GM23338 (cell line): ENCODE data around the gene BICDL1. TPM values are rescaled to one million over a fixed set of nuclear protein-coding genes. Genes with fewer than 3 reads are reported as not detected.

Source experiments
- ATAC-seq: fragments of 200-7000 bp; cut with Tn5 transposase; 3 replicates; pipeline ENCODE4 v1.9.1; 2020
- DNase-seq: peaks from one replicate; pipeline ENCODE4 v3.0.0-alpha.2; 2015; ENCODE audit warnings: low spot score
- H2AFZ ChIP-seq: fragments of 200-600 bp; sonication (generic); 2 replicates; pipeline ENCODE4 v1.8.0; 2016; ENCODE audit warnings: antibody characterized with exemption, mild to moderate bottlenecking, moderate library complexity
- H3F3A ChIP-seq: fragments of 200-600 bp; sonication (generic); replicated peaks from 2 replicates; pipeline ENCODE4 v1.8.0; 2017; ENCODE audit warnings: antibody characterized with exemption, mixed run types, low read depth
- H3K27ac ChIP-seq: fragments of 200-600 bp; sonication (generic); 2 replicates; pipeline ENCODE4 v1.6.1; 2016; ENCODE audit warnings: low read depth
- H3K27me3 ChIP-seq: fragments of 200-600 bp; sonication (generic); 2 replicates; pipeline ENCODE4 v1.8.0; 2016; ENCODE audit warnings: mild to moderate bottlenecking, mixed run types, moderate library complexity; ENCODE audit not compliant: insufficient read depth
- H3K36me3 ChIP-seq: fragments of 200-600 bp; sonication (generic); 2 replicates; pipeline ENCODE4 v1.8.0; 2016; ENCODE audit warnings: mild to moderate bottlenecking; ENCODE audit not compliant: insufficient read depth
- H3K4me1 ChIP-seq: fragments of 200-600 bp; sonication (generic); 2 replicates; pipeline ENCODE4 v1.8.0; 2016; ENCODE audit warnings: mild to moderate bottlenecking, moderate library complexity; ENCODE audit not compliant: insufficient read depth
- H3K4me2 ChIP-seq: fragments of 200-600 bp; sonication (generic); 2 replicates; pipeline ENCODE4 v1.7.1; 2017; ENCODE audit warnings: mixed run types
- H3K4me3 ChIP-seq: fragments of 200-600 bp; sonication (generic); 2 replicates; pipeline ENCODE4 v1.6.1; 2016; ENCODE audit warnings: mixed run types
- H3K79me2 ChIP-seq: fragments of 200-600 bp; sonication (generic); replicated peaks from 2 replicates; pipeline ENCODE4 v1.8.0; 2017; ENCODE audit warnings: mild to moderate bottlenecking; ENCODE audit not compliant: insufficient read depth
- H3K9me2 ChIP-seq: fragments of 200-600 bp; sonication (generic); 2 replicates; pipeline ENCODE4 v1.8.0; 2017; ENCODE audit not compliant: insufficient read depth
- H4K20me1 ChIP-seq: fragments of 200-600 bp; sonication (generic); replicated peaks from 2 replicates; pipeline ENCODE4 v1.8.0; 2017; ENCODE audit warnings: mild to moderate bottlenecking; ENCODE audit not compliant: insufficient read depth
- H3K27ac Mint-ChIP-seq: 2 replicates; pipeline ENCODE4 v1.8.0; 2020; ENCODE audit warnings: inconsistent platforms, mild to moderate bottlenecking, moderate library complexity, mixed read lengths
- H3K27me3 Mint-ChIP-seq: 3 replicates; pipeline ENCODE4 v1.8.0; 2022; ENCODE audit warnings: low read depth, mild to moderate bottlenecking, moderate library complexity, mixed read lengths, inconsistent platforms; ENCODE audit not compliant: insufficient read depth, poor library complexity
- H3K36me3 Mint-ChIP-seq: 3 replicates; pipeline ENCODE4 v1.8.0; 2021; ENCODE audit warnings: low read depth, mild to moderate bottlenecking, inconsistent platforms, moderate library complexity, mixed read lengths
- H3K4me1 Mint-ChIP-seq: 3 replicates; pipeline ENCODE4 v1.8.0; 2020; ENCODE audit warnings: mild to moderate bottlenecking, inconsistent platforms, mixed read lengths
- H3K4me3 Mint-ChIP-seq: 3 replicates; pipeline ENCODE4 v1.8.0; 2021; ENCODE audit warnings: moderate library complexity, mild to moderate bottlenecking, inconsistent platforms, mixed read lengths
- H3K9me3 Mint-ChIP-seq: 3 replicates; pipeline ENCODE4 v1.8.0; 2020; ENCODE audit warnings: moderate library complexity, mild to moderate bottlenecking, inconsistent platforms, mixed read lengths
- CREB1 ChIP-seq: fragments of 250-450 bp; sonication (Bioruptor Pico); IDR thresholded peaks from 2 replicates; pipeline ENCODE4 v1.5.0; 2020; ENCODE audit warnings: low read depth, mild to moderate bottlenecking, moderate library complexity
- CTCF ChIP-seq, 2 experiments: fragments of 200-600 bp in 1 of 2; sonication (generic) in 1 of 2; conservative IDR thresholded peaks; 2 replicates each; pipeline versions ENCODE4 v1.5.1 to v1.6.1; 2016 to 2017; ENCODE audit warnings: antibody characterized with exemption in 2 of 2, low read depth in 2 of 2, mild to moderate bottlenecking in 2 of 2, moderate library complexity in 1 of 2
- ETS1 ChIP-seq: IDR thresholded peaks from 2 replicates; pipeline ENCODE4 v1.6.1; 2016; ENCODE audit warnings: antibody characterized with exemption
- EZH2 ChIP-seq: fragments of 200-600 bp; sonication (generic); IDR thresholded peaks from one replicate; pipeline ENCODE4 v1.8.0; 2017; ENCODE audit warnings: antibody characterized with exemption, mild to moderate bottlenecking, low read depth; ENCODE audit not compliant: unreplicated experiment
- EZH2phosphoT487 ChIP-seq: fragments of 200-600 bp; sonication (generic); IDR thresholded peaks from one replicate; pipeline ENCODE4 v1.8.1; 2018; ENCODE audit warnings: antibody characterized with exemption; ENCODE audit not compliant: unreplicated experiment
- JUNB ChIP-seq: IDR thresholded peaks from one replicate; pipeline ENCODE4 v1.6.1; 2016; ENCODE audit warnings: antibody characterized with exemption; ENCODE audit not compliant: unreplicated experiment
- NANOG ChIP-seq: IDR thresholded peaks from 2 replicates; pipeline ENCODE4 v1.6.1; 2016; ENCODE audit warnings: antibody characterized with exemption, borderline replicate concordance
- POLR2AphosphoS5 ChIP-seq: IDR thresholded peaks from 2 replicates; pipeline ENCODE4 v1.6.1; 2016; ENCODE audit warnings: antibody characterized with exemption, low read depth
- REST ChIP-seq: IDR thresholded peaks from one replicate; pipeline ENCODE4 v1.6.1; 2018; ENCODE audit warnings: antibody characterized with exemption; ENCODE audit not compliant: unreplicated experiment
- STAT1 ChIP-seq: IDR thresholded peaks from one replicate; pipeline ENCODE4 v1.6.1; 2016; ENCODE audit warnings: antibody characterized with exemption; ENCODE audit not compliant: unreplicated experiment
- ZNF114 ChIP-seq: fragments of 250-450 bp; sonication (Bioruptor Pico); IDR thresholded peaks from 2 replicates; pipeline ENCODE4 v1.5.0; 2020; ENCODE audit warnings: mild to moderate bottlenecking, moderate library complexity
- ZNF331 ChIP-seq: fragments of 250-450 bp; sonication (Bioruptor Pico); IDR thresholded peaks from 2 replicates; pipeline ENCODE4 v1.5.0; 2020; ENCODE audit warnings: low read depth, mild to moderate bottlenecking, moderate library complexity
- ZNF462 ChIP-seq: fragments of 250-450 bp; sonication (Bioruptor Pico); IDR thresholded peaks from 2 replicates; pipeline ENCODE4 v1.5.0; 2020; ENCODE audit warnings: mild to moderate bottlenecking, moderate library complexity
- polyA plus RNA-seq: library from polyadenylated mRNA; unstranded; fragments of >200 nt; fragmentation: Nextera tagmentation; extraction: Ambion mirVana; gene quantifications from 2 replicates; pipeline ENCODE4 v1.2.1, GENCODE V29; 2016
- total RNA-seq: library from RNA; depleted of rRNA; stranded (reverse); fragments of >200 nt; shearing (Covaris generic); gene quantifications from 2 replicates; pipeline ENCODE4 v1.2.3, GENCODE V29; 2014

Gene BICDL1
- total and polyA plus RNA-seq, 2 experiments from 2014 or later, result 14.0 to 25.7 TPM

- DNase-seq (no peak), ATAC-seq (no peak)
- Histone ChIP-seq H3K4me3 (peak overlapping the region; percentile 95), H3K4me1 (peaks cover 19% of the 10 kb centered on the region), H2AFZ (no peak overlapping the region; the same call in 1 of the 2 replicates), H4K20me1 (no peaks in the 10 kb centered on the region; the same call in 1 of the 2 replicates), H3K27me3 (no peaks in the 10 kb centered on the region), H3K9me2 (no peaks in the 10 kb centered on the region), H3K27ac (peak overlapping the region; percentile 90), H3F3A (peaks cover 19% of the 10 kb centered on the region; the same call in 1 of the 2 replicates), H3K79me2 (peaks cover 46% of the 10 kb centered on the region), H3K36me3 (no peaks in the 10 kb centered on the region; the same call in 1 of the 2 replicates), H3K4me2 (peak overlapping the region; percentile 100)
- H3K27me3 Mint-ChIP-seq, result peaks cover 11% of the 10 kb centered on the region
- H3K27ac Mint-ChIP-seq, result peak overlapping the region; percentile 91
- TF ChIP-seq REST (no peak), CTCF (conservative IDR thresholded peaks at IDR 0.05; ENCODE audit: low read depth in 2 of 2) (no peak), CREB1 (CRISPR knock-in tag) (no peak), ETS1 (no peak), EZH2 (no peak), EZH2phosphoT487 (no peak), STAT1 (no peak), NANOG (no peak), ZNF462 (no peak), ZNF114 (CRISPR knock-in tag) (no peak), POLR2AphosphoS5 (no peak), ZNF331 (no peak), JUNB (no peak)
- H3K4me1 Mint-ChIP-seq, result peaks cover 29% of the 10 kb centered on the region
- peaks cover 36% of the 10 kb centered on the region for H3K36me3 Mint-ChIP-seq
- no peaks in the 10 kb centered on the region for H3K9me3 Mint-ChIP-seq
- peak overlapping the region; percentile 91 for H3K4me3 Mint-ChIP-seq
Observed at GRCh38 chr12:120117961-120118320, 128.9 kb downstream of the BICDL1 start.
